Cardiac fibroblast (primary cell): ENCODE results near the gene TOR1B.
"Not testable (repeated sequence)": the region's sequence is repeated elsewhere in the genome, so short reads cannot be mapped to it uniquely, and the experiment has no call there.

Experiments used
- DNase-seq, 2 donors: peaks; one replicate each; pipeline versions ENCODE4 v3.0.0 to v3.0.0-alpha.2; 2010; ENCODE audit warnings: low read depth in 2 of 2
- H3K4me3 ChIP-seq, 2 donors: replicated peaks in 1 of 2; 1 replicate in 1 of 2; 2 replicates in 1 of 2; pipeline ENCODE4 v1.5.1; 2011; ENCODE audit warnings: low read depth in 2 of 2, low read length in 2 of 2, mild to moderate bottlenecking in 2 of 2, moderate library complexity in 1 of 2
- TF ChIP-seq, protein P1 (sequence below): IDR thresholded peaks from one replicate; pipeline ENCODE4 v1.5.1; 2011; ENCODE audit warnings: low read depth, mild to moderate bottlenecking, low read length, inconsistent platforms

The TOR1B gene, protein sequence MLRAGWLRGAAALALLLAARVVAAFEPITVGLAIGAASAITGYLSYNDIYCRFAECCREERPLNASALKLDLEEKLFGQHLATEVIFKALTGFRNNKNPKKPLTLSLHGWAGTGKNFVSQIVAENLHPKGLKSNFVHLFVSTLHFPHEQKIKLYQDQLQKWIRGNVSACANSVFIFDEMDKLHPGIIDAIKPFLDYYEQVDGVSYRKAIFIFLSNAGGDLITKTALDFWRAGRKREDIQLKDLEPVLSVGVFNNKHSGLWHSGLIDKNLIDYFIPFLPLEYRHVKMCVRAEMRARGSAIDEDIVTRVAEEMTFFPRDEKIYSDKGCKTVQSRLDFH

DNA sequence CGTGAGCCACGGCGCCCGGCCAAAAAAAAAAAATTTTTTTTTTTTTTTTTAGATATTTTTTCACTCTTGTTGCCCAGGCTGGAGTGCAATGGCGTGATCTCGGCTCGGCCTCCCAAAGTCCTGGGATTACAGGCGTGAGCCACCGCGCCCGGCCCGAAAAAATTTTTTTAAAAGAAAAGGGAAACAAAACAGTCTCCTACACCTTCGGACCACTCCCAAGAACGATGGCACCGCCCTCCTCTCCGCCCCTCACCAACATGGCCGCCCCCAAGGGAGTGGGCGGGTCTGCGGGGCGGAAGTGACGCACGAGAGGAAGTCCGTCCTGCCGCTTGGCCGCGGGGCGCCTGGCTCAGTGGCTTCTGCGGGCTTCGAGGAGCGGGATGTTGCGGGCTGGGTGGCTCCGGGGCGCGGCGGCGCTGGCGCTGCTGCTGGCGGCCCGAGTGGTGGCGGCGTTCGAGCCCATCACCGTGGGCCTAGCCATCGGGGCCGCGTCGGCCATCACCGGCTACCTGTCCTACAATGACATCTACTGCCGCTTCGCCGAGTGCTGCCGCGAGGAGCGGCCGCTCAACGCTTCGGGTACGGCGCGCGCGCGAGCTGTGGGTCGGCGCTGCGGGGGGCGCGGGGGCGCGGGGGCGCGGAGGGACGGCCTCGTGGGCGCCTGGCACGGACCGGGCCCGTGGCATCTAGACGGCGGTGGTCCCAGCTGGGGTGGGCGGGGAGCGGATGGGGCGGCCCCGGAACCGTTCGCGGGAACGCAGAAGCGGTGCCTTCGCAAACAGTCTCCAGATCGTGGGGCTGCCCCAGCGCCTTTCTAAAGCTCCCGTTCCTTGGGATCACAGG, at the start of gene TOR1B:
Gene TOR1B, plus strand, starts transcription at position 352 of the 843 bp plus-strand sequence. Its CDS starts 29 bp downstream, at position 381.
- TF ChIP-seq, protein P1, sequence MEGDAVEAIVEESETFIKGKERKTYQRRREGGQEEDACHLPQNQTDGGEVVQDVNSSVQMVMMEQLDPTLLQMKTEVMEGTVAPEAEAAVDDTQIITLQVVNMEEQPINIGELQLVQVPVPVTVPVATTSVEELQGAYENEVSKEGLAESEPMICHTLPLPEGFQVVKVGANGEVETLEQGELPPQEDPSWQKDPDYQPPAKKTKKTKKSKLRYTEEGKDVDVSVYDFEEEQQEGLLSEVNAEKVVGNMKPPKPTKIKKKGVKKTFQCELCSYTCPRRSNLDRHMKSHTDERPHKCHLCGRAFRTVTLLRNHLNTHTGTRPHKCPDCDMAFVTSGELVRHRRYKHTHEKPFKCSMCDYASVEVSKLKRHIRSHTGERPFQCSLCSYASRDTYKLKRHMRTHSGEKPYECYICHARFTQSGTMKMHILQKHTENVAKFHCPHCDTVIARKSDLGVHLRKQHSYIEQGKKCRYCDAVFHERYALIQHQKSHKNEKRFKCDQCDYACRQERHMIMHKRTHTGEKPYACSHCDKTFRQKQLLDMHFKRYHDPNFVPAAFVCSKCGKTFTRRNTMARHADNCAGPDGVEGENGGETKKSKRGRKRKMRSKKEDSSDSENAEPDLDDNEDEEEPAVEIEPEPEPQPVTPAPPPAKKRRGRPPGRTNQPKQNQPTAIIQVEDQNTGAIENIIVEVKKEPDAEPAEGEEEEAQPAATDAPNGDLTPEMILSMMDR: no peak
- DNase-seq: peak; percentile 95 to 96
- peak within 1 kb of the TSS; percentile 68 to 73 for H3K4me3 ChIP-seq

DNA sequence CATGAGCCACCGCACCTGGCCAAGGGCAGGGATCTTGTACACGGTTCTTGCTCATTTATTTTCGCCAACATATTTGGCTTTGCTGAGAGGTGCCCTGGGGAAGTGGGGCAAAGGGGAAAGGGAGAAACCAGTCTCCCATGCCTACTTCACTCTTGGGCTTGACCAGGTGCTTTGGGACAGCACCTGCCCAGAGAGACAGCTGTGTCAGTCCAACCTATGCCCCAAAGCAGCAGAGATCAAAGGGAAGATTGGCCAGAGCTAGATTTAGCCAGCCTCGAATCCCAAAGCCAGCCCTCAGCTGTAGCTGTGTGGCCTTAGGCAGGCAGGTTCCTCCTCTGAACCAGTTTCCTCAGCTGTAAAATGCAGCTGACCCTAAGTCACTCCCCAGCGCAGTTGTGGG, 47.8 kb upstream of the TOR1B start:
- no peak for DNase-seq
- TF ChIP-seq, protein P1: no peak

DNA sequence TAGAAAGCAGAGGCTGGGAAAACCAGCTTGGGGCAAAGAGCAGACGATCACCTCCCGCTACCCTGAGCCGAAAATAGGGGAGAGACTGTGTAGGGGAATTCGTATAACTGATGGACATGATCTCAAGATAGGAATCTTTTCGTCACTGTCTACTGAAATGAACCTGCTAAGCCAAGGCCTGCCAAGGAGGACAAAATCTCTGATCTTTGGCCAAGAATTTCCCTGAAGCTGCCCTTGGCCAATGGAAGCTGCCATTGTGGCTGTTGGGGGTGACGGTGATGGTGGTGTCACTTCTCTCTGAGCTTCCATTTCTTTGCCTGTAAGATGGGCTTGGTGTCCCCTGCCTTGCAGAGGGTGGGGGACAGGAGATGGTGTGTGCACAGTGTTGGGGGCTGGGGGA, 46.8 kb upstream of the TOR1B start:
- DNase-seq: no peak
- TF ChIP-seq, protein P1: no peak
- H3K4me3 ChIP-seq: no peak overlapping the region

More for the DNA sequence above, 47.8 kb upstream of the TOR1B start:
- no peak overlapping the region for H3K4me3 ChIP-seq

DNA sequence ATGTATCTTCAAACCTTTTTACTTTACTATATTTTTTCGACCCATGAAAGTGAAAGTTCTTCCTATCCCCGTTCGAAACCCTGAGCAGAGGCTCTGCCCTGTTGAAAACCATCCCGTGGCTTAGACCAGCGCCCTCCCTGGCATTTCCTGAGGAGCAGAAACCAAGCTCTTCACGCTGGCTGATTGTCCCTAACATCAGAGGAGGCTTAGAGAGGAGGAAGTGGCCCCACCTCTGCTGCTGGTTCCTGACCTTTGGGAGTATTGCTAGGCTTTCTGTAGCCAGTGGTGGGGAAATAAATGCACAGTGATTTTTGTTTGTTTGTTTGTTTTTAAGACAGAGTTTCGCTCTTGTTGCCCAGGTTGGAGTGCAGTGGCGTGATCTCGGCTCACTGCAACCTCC, 45.9 kb upstream of the TOR1B start:
- TF ChIP-seq, protein P1: no peak

DNA sequence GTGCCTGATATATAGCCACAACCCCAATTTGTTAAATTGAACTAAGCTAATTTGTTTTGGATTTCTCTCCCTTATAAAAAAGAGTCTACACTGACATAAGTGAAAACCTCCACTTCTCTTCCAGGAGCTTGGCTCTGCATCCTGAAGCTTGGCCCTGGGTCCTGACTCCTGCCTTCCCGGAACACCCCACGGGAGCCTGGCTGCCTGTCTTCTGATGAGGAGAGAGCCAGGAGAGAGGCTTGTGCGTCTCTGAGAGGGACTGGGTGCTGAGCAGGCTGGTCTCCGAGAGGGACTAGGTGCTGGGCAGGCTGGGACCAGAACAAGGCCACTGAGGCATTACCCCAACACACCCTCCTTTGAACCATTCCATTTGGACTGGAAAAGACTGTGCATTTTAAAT, 43.7 kb upstream of the TOR1B start:
- TF ChIP-seq, protein P1: no peak
- no peak for DNase-seq
- H3K4me3 ChIP-seq: no peak overlapping the region

More for the DNA sequence above, 45.9 kb upstream of the TOR1B start:
- no peak for DNase-seq
- no peak overlapping the region for H3K4me3 ChIP-seq

DNA sequence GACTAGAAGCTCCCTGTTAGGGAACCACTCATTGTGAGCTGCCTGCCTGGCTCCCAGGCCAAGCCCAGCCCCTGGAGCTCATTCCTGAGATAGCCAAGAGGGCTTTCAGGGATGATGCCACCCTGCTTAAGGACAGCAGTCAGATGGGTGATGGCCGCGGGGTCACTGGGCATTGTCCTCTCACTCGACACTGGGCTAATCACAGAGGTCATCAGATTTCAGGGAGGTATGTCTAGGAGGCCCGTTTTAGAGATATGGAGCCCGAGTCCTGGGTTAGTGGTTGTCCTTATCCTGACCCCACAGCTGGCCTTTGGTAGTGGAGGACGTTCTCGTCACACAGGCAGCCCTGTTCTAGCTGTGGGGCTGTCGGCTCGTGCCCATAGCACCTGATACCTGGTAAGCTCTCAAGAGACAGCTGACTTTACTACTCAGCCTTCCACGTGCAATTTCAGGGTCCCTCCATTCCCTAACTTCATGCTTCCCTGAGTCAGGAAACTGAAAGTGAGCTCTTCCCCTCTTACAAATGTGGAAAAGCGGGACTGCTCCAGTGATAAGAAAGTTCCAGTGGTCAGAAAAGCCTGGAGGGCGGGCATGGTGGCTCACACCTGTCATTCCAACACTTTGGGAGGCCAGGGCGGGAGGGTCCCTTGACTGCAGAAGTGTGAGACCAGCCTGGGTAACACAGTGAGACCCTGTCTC, 43.0 kb upstream of the TOR1B start:
- TF ChIP-seq, protein P1: no peak
- H3K4me3 ChIP-seq: no peak overlapping the region
- no peak for DNase-seq

DNA sequence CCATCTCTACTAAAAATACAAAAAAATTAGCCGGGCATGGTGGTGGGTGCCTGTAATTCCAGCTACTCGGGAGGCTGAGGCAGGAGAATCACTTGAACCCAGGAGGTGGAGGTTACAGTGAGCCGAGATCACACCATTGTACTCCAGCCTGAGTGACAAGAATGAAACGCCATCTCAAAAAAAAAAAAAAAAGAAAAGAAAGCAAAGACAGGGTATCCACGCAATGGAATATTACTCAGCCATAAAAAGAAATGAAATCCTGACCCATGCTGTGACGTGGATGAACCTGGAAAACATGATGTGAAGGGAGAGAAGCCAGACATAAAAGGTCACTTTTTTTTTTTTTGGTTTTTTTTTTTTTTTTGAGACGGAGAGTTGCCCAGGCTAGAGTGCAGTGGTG, 42.2 kb upstream of the TOR1B start:
- DNase-seq, H3K4me3 ChIP-seq: not testable (repeated sequence)
